Measurements from ENCODE around the gene ERICH2.

Gene ERICH2

DNA sequence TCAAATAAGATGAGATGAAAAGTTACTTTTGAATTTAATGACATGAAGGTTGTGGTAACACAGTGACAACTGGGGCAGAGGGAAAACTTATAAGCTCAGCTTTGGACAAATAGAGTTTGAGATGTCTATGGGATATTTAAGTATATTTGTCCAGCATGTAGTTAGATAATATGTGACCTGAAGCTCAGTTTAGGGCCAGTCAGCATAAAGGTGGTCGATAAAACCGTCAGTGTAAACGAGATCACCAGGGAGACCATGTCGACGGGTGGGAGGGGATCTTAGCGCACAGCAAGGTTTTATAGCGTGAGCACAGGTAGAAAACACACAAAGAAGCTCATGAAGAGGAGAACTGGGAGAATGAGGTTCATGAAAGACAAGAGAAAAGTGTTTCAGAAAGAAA lies 7.4 kb upstream of the ERICH2 start:
- no peak for DNase-seq (ENCODE audit: low read depth in 2 of 2)

- DNase-seq (ENCODE audit: low read depth in 2 of 2): no peak
Measured at GRCh38 chr2:170763232-170763631, 6.9 kb upstream of the ERICH2 start.

DNA sequence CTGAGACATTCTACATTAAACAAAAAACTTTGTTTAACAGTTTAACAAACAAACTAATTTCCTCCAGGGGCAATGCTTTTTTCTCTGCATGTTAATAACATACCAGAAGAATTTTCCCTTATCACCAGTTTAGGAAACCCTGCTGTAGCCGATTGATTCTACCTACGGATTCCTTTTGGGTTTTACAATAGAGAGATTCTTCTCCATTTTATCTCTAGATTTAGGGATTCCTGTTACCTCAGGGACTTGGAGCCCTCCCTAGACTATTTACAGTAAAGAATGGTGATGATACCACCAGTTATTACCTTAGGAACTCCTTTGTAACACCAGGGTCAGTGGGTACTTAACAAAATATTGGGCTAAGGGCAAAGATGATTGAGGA lies 5.3 kb upstream of the ERICH2 start:
- no peak for DNase-seq (ENCODE audit: low read depth in 2 of 2)

GRCh38 chr2:170766693-170767092 lies 3.5 kb upstream of the ERICH2 start:
- DNase-seq (ENCODE audit: low read depth in 2 of 2): no peak

DNA sequence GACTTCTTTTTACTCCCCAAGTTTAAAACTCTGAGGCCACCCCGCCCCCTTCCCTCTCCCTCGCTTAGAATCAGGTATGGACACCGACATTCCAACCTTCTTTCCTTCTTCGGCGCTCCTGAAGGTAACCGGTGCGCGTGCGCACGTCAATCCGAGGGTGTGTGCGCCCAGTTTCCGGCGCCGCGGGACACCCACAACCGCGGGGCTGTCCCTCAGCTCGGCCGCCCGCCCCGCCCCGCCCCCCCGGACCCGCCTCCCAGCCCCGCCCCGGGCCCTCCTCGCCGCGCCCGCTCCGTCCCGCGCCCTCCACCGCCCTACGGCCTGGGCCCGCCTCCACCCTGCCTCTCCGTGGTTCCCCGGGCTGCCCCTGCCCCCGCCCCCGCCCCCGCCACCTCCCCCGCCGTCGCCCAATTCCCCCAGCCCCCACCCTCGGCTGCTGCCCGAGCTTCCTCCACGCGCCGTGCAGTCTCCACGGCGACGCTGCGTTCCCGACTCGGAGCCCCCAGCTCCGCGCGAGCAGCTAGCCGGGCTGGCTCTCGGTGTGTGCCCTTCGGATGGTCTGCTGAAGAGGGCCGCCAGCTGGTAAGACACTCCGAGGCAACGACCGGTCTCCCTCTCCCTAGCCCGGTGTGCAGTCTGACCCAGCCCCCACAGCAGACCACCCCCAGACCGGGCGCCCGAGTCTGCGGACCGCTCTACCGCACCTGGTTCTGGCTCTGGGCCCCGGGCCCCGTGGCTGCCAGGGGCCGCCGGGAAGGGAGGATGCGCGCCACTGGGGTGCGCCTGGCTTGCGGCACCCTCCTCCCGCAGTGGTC lies 635 bp downstream of the ERICH2 start:
- peak; percentile 35 to 55 for DNase-seq (ENCODE audit: low read depth in 2 of 2)

GRCh38 chr2:170771421-170771937 lies 1.3 kb downstream of the ERICH2 start:
- no peak for DNase-seq (ENCODE audit: low read depth in 2 of 2)

DNA sequence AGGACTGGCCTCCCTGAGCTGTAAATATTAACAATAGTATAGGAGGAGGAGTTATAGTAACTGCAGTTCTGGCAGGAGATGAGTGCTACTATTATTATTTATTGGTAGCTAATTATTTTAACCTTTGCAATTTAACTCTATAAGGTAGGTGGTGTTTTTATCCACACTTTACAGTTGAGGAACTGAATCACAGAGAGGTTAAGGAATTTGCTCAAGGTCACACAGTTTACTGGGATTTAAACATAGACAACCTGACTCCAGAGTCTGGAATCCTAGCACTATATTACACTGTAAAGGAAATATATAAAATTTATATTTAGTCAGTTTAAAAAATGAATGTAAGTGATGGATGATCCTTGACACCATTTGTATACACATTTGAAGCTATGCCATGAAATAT lies 2.1 kb downstream of the ERICH2 start:
- no peak for DNase-seq (ENCODE audit: low read depth in 2 of 2)

- no peak for DNase-seq (ENCODE audit: low read depth in 2 of 2)
Measured at GRCh38 chr2:170774074-170774473, 3.9 kb downstream of the ERICH2 start.

- DNase-seq (ENCODE audit: low read depth in 2 of 2): no peak
Measured at GRCh38 chr2:170778900-170779299, 8.7 kb downstream of the ERICH2 start.

DNA sequence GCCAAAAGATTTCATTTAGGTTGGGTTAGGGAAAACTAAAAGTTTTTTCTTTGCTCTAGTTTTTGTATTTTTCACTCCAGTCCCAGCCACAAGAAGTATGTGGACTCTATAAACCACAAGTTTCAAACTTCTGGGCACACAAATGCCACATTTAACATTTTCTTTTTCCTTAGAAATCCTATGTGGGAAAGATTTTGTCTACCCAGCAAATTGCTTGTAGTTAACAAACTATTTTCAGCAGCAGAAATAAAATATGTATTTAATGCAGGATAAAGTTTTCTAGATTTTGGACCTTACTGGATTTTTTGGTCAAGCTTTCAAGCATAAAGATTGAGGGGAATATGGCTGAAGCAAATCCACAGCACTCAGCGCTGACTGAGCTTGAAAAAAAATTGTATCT lies 9.1 kb downstream of the ERICH2 start:
- no peak for DNase-seq (ENCODE audit: low read depth in 2 of 2)

DNA sequence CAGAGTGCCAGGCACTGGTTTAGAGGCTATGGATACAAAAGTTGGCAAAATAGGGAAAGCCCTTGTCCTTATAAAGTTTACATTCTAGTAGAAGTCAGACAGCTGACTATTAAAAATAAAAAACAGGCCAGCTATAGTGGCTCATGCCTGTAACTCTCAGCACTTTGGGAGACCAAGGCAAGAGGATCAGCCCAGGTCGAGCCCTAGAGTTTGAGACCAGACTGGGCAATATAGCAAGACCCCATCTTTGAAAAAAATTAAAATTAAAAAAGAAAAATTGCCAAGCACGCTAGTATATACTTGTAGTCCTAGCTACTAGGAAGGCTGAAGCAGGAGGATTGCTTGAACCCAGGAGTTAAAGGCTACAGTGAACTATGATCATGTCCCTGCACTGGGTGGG lies 12.5 kb downstream of the ERICH2 start:
- DNase-seq (ENCODE audit: low read depth in 2 of 2): no peak

DNA sequence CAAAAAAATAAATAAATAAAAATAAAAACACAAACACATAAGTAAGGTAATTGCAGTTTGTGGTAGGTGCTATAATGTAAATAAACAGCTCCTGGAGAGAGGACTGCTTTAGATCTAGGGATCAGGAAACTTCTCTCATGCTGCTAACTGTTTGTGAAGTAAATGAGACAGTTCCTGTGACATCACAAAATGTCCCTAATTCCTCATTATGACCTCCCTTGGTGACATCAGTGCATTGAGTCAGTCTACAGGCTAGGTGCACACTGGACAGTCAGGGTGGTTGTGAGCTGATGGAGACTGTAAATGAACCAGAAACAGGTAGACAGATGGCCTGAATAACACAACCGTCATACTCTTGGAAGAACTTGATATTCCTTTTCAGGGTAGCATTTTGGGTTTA lies 13.4 kb downstream of the ERICH2 start:
- DNase-seq (ENCODE audit: low read depth in 2 of 2): no peak

DNA sequence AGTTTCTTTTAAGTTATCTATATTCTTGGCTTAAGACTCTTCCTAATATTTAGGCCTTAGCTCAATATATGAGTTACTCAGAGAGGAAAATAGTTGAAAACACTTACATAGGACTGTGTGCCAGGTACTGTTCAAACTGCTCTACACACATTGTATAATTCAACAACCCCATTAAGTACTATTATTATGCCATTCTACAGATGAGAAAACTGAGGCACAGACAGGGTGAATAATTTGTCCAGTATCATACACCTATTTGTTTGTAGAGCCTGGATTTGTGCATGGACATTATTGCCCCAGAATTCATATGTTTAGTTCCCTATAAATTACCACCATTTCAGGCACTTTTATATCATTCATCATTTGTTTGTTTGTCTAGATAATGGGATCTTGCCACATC lies 28.8 kb downstream of the ERICH2 start:
- DNase-seq (ENCODE audit: low read depth in 2 of 2): no peak

DNA sequence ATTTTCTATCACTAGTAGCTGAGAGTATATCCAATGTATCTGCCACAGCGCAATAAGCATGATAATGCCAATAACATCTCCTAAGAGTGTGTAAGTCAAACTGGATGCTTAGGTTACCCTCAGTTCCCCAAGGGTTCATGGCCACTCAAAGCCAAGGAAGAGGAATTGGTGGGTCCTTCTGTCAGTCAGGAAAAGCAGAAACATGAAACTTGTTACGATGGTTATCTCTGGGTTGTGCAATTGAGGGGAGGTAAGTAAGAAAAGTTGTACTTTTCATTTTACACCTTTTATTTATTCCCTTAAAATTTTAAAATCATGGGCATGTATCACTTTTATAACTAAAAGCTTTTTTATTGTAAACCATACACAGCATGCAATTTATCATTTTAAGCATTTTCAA lies 36.4 kb downstream of the ERICH2 start:
- no peak for DNase-seq (ENCODE audit: low read depth in 2 of 2)

GRCh38 chr2:170812710-170813600 lies 42.8 kb downstream of the ERICH2 start:
- DNase-seq (ENCODE audit: low read depth in 2 of 2): no peak

DNA sequence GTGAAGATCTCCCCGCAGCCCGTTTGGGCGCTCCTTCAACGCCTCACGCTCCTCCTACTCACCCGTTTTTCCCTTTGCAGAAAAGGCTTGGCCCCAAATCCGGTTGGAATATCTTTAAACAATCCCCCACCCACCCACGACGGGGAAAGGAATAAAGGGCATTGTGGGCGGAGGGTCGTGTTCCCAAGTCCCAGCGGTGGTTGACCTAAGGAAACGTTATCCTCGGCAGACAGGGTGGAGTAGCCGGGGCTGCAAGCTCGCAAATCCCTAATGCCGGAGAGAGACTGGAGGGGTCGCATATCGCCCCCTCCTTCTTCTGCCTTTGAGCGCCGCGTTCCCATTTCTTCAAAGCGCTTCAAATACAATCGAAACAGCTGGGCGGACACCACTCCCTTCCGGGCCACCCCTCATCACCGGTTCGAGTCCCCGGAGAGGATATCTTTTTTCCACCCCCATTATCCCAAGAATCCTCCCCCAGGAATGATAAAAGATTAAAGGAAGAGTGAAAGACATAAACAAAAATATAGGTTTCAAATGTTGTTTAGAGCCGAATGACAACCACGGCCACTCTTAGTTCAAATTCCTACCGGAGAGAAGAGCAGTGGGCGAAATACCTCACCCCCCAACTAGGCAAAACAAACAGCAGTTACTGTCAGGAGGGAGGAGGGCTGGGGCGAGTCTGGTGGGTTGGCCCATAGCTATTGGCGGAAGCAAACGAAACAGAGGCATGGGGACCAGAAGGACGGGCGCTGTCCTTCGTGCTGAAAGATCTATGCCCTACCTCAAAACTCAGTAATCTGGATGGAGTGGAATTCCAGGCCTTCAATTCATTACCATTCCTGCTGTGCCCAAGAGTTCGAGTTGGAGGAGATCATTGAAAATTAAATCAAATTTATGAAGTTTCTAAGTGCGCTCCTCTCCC lies 43.7 kb downstream of the ERICH2 start:
- no peak for DNase-seq (ENCODE audit: low read depth in 2 of 2)

GRCh38 chr2:170814533-170815230 lies 44.5 kb downstream of the ERICH2 start:
- DNase-seq (ENCODE audit: low read depth in 2 of 2): no peak

DNA sequence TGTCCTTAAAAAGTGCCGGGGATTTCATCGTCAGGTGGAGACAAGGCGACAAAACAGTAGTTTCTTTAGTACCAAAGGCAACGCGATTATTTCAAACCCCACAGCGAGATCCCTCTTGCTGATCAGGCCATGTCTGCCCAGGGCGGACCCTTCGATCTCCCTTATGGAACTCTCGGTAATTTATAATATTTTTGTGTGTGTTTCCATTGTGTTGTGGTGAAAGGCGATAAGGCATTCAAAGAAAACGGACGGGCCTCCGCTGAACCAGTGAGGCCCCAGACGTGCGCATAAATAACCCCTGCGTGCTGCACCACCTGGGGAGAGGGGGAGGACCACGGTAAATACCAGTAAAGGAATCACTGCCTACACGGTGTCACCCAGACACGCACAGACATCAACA lies 45.1 kb downstream of the ERICH2 start:
- no peak for DNase-seq (ENCODE audit: low read depth in 2 of 2)

DNA sequence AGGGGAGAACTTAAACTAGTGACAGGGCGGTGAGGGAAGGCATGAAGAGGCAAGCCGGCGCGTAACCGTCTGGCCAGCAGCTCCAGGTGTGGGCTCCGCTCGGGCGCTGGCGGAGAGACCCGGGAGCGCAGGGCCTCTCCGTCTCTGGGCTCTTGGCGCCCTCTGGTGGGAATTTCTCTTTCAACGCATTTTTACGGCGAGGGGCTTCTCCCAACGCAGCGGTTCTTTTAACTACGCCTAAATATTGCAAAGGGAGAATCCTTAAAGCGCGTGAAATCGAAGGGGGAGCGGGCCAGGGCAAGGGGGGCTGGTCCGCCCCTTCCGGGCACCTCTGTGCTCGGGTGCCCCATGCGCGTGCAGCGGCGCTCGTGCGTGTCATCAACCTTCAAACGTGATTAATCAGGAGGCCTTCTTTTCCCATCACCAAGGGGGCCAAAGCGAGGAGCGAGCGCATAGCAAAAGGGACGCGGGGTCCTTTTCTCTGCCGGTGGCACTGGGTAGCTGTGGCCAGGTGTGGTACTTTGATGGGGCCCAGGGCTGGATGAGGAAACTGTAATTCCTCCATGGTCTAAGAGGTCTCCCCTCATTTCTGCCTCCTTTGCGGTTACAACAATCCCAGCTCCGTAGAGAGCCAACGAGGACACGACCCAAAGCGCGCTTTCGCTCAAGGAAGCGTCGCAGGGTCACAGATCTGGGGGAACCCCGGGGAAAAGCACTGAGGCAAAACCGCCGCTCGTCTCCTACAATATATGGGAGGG lies 45.7 kb downstream of the ERICH2 start:
- peak; percentile 49 to 68 for DNase-seq (ENCODE audit: low read depth in 2 of 2)

DNA sequence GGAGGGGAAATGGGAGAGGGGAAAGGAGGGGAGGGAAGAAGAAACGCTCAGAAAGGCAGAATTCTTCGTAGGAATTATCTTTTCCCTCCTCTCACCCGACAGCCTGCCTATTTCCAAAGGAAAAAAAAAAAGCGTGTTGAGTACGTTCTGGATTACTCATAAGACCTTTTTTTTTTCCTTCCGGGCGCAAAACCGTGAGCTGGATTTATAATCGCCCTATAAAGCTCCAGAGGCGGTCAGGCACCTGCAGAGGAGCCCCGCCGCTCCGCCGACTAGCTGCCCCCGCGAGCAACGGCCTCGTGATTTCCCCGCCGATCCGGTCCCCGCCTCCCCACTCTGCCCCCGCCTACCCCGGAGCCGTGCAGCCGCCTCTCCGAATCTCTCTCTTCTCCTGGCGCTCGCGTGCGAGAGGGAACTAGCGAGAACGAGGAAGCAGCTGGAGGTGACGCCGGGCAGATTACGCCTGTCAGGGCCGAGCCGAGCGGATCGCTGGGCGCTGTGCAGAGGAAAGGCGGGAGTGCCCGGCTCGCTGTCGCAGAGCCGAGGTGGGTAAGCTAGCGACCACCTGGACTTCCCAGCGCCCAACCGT lies 46.4 kb downstream of the ERICH2 start, which contains the start of gene GAD1:
Gene GAD1, plus strand, starts transcription at position 384 of the 589 bp plus-strand sequence. CDS start 1,705 bp downstream, outside the sequence.
- peak; percentile 56 to 61 for DNase-seq (ENCODE audit: low read depth in 2 of 2)

Data from stimulated activated CD4-positive, alpha-beta T cell treated with anti-CD3 and anti-CD28 coated beads, Interleukin-15, amount 100 ng/mL, for 48 hours (primary cell).